Activated T-helper 1 cell treated with anti-CD3 and anti-CD28 coated beads, Interleukin-12 subunit alpha, Interleukin-12 subunit beta, Interleukin-2, Interleukin-4 antibody, amounts not matched to agents 30 ng/mL and 10 ng/mL and 1 ng/mL, durations not matched to agents 14 hours and 24 hours and 36 hours (primary cell): ENCODE measurements around the gene STK26. TPM values are rescaled to one million over a fixed set of nuclear protein-coding genes. Genes with fewer than 3 reads are reported as not detected.
"Not testable (repeated sequence)": the region's sequence is repeated elsewhere in the genome, so short reads cannot be mapped to it uniquely, and the experiment has no call there.

Source experiments
- DNase-seq: peaks from one replicate; pipeline ENCODE4 v3.0.0; 2021; ENCODE audit warnings: low spot score
- H3K27ac Mint-ChIP-seq: one replicate; pipeline ENCODE4 v1.8.0; 2021; ENCODE audit warnings: mild to moderate bottlenecking, mixed read lengths
- H3K27me3 Mint-ChIP-seq: one replicate; pipeline ENCODE4 v1.8.0; 2022; ENCODE audit warnings: mild to moderate bottlenecking, moderate library complexity, mixed read lengths; ENCODE audit not compliant: insufficient read depth
- H3K36me3 Mint-ChIP-seq: one replicate; pipeline ENCODE4 v1.8.0; 2021; ENCODE audit warnings: low read depth, mixed read lengths
- H3K4me1 Mint-ChIP-seq: one replicate; pipeline ENCODE4 v1.8.0; 2021; ENCODE audit warnings: low read depth, mixed read lengths
- H3K4me3 Mint-ChIP-seq: one replicate; pipeline ENCODE4 v1.8.0; 2021; ENCODE audit warnings: mild to moderate bottlenecking, moderate library complexity, mixed read lengths
- H3K9me3 Mint-ChIP-seq: one replicate; pipeline ENCODE4 v1.8.0; 2021; ENCODE audit warnings: mixed read lengths
- intact Hi-C: fragments of 100-400 bp; cut with micrococcal nuclease; formaldehyde crosslinking; loops from one replicate; pipeline ENCODE4 v1.15.1; 2024
- total RNA-seq: library from RNA; stranded (reverse); gene quantifications from 2 replicates; pipeline ENCODE4 v1.2.3, GENCODE V29; 2022

Gene STK26
- total RNA-seq, 1 donor from 2014 or later = 57.1 TPM

DNA sequence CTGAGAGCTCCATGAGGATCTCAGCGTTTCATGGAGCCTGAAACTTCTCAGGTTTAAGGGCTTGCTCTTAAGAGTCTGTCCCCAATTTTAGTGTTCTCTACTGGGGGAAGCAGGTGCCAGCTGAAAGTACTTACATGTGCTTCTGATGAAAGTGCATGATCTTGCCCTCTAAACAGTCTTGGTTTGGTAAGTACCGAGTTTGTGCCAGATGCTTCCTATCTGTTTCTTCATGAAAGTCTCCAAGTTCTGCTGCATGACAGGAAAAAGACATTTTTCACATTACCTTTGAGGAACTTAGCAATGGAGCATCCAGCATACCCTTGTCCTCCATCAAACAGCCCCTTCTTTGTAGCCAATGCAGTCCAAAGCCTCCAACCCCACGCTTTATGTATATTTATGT, 62.7 kb downstream of the STK26 start:
- H3K4me3 Mint-ChIP-seq = no peak overlapping the region
- intact Hi-C loops = no loop called here

DNA sequence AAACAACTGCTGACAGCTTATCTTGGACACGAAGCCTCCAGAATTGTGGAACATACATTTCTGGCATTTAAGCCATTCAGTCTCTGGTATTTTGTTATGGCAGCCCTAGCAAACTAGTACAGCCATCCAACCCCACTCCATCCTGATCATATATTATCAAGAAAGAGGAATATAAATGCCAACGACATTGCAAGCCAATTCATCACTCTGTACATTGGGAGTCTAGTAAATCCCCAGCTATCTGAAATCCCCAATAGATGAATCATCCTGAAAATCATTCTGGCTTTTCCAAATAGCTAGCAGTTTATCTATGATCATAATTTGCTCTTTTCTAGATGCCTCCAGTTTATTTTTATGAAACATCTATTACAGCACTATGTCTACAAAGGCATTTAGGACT, 63.6 kb downstream of the STK26 start:
- H3K4me1 Mint-ChIP-seq = peaks cover 11% of the 10 kb centered on the region
- H3K27me3 Mint-ChIP-seq = no peaks in the 10 kb centered on the region
- intact Hi-C loops = no loop called here
- no peak overlapping the region for H3K27ac Mint-ChIP-seq
- no peak for DNase-seq
- H3K36me3 Mint-ChIP-seq = no peaks in the 10 kb centered on the region
- no peaks in the 10 kb centered on the region for H3K9me3 Mint-ChIP-seq
- no peak overlapping the region for H3K4me3 Mint-ChIP-seq

More for the DNA sequence above, 62.7 kb downstream of the STK26 start:
- Mint-ChIP-seq H3K4me1 (peaks cover 6% of the 10 kb centered on the region), H3K9me3 (no peaks in the 10 kb centered on the region), H3K36me3 (no peaks in the 10 kb centered on the region), H3K27ac (no peak overlapping the region), H3K27me3 (no peaks in the 10 kb centered on the region)
- DNase-seq = no peak

DNA sequence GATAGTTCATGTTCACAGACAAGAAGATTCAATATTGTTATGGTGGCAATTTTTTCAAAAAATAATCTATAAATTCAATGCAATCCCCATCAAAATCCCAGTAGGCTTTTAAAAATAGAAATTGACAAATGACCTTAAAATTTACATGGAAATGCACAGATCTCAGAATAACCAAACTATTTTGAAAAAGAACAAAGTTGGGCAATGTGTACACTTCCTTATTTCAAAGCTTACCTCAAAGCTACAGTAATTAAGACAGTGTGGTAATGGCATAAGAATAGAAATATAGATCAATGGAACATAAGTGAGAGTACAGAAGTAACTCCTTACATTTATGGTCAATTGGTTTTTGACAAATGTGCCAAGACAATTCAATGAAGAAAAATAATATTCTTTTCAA, 65.8 kb downstream of the STK26 start:
- H3K27ac Mint-ChIP-seq = no peak overlapping the region
- no peak overlapping the region for H3K4me3 Mint-ChIP-seq
- intact Hi-C loops = no loop called here
- no peaks in the 10 kb centered on the region for H3K9me3 Mint-ChIP-seq
- peaks cover 11% of the 10 kb centered on the region for H3K4me1 Mint-ChIP-seq
- H3K27me3 Mint-ChIP-seq = no peaks in the 10 kb centered on the region
- H3K36me3 Mint-ChIP-seq = no peaks in the 10 kb centered on the region
- DNase-seq = no peak

DNA sequence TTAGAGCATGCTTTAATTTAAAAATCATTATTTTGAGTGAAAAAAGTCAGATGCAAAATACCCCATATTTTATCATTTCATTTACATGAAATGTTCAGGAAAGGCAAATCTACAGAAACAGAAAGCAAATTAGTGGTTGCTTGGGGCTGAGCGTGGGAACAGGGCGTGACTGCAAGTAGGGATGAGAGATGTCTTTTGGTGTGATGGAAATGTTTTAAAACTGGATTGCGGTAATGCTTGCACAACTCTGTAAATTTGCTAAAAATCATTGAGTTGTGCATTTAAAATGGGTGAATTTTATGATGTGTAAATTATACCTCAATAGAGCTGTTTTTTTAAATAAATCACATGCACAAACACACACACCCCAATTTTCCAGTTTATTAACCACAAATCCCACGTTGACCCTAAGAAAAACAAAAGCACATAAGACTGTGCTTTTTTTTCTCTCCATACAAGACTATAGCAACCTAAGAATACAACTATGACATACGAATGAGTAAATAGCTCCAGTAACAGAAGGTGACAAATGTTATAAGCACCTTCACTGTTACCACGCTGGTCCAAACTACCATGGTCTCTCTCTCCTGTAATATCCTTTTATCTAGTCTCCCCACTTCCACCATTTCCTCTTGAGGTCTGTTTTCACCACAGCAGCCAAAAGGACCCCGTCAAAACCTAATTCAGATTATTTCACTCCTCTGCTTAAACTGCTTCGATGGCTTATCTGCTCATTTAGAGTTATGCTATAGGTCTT, 67.5 kb downstream of the STK26 start:
- intact Hi-C loops = loop anchor here (5.0 to 10.0 kb wide), 2 partner anchors 248 to 524 kb away; no protein-coding TSS in a partner anchor

DNA sequence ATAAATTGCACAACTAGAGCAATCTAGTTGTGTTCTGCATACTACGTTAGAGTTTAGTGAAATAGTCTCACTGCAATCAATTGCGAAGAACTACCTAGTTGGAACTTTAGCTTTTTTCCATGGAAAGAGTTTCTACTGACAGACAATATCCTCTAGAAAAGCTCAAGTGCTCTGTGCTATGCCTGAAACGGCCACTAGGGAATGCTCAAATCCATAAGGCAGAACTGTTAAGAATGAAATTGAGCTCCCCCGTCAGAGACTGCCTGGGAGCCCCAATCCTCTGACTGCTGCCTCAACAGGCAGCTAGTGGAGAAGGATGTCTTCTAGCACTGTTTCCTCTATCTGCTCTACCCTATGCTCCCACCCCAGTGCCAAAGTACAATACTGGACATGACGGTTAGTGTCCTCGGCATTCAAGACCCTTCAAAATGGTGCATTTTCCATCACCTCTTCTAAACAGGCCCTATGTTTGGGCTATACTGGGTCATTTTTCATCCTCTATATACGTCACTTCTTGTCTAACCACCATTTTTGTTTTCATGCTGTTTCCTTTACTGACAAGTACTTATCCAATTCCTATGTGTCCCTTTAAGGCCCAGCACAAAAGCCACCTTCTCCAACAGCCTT, 69.5 kb downstream of the STK26 start:
- peaks cover 11% of the 10 kb centered on the region for H3K4me1 Mint-ChIP-seq
- H3K36me3 Mint-ChIP-seq = no peaks in the 10 kb centered on the region
- H3K9me3 Mint-ChIP-seq = no peaks in the 10 kb centered on the region
- peak; percentile 0 for DNase-seq
- intact Hi-C loops = loop anchor here (1.0 to 10.0 kb wide), 3 partner anchors 127 to 522 kb away; partner anchors contain the start of gene RAP2C
- no peak overlapping the region for H3K27ac Mint-ChIP-seq
- H3K27me3 Mint-ChIP-seq = no peaks in the 10 kb centered on the region
- H3K4me3 Mint-ChIP-seq = no peak overlapping the region

More for the DNA sequence above, 67.5 kb downstream of the STK26 start:
- Mint-ChIP-seq H3K4me3 (no peak overlapping the region), H3K36me3 (no peaks in the 10 kb centered on the region), H3K4me1 (peaks cover 11% of the 10 kb centered on the region), H3K27ac (peak overlapping the region; percentile 29), H3K9me3 (no peaks in the 10 kb centered on the region), H3K27me3 (no peaks in the 10 kb centered on the region)
- DNase-seq = no peak

DNA sequence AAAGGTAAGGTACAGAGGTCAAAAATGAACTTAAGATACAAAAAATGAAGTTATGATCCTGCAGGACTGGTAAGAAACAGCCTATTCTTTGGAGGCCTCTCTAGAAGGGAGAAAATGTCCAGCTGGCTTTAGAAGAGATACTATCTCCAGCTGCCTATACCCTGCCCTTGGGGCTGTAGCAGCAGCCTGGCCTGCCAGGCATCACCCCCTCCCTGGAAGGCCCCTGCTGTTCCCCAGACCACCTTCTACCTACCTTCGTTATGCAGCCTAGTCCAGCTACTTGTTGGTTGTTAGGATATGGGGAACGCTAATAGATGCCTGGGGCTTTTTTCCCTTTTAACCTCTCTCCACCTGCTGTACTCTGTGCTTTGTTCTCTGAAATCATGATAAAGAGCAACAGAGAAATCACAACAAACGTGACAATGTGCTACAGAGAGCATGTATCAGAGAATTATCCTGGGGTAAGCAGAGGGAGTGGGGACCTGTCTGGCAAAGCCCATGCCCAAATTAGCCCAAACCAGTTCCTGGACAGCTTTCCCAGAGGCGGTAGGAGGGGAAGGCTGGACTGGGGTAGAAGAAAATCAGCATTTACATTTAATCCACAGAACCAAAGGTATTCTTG, 70.2 kb downstream of the STK26 start:
- no peak overlapping the region for H3K4me3 Mint-ChIP-seq
- no peak overlapping the region for H3K27ac Mint-ChIP-seq
- no peak for DNase-seq
- H3K36me3 Mint-ChIP-seq = no peaks in the 10 kb centered on the region
- peaks cover 1% of the 10 kb centered on the region for H3K27me3 Mint-ChIP-seq
- peaks cover 11% of the 10 kb centered on the region for H3K4me1 Mint-ChIP-seq
- H3K9me3 Mint-ChIP-seq = no peaks in the 10 kb centered on the region
- intact Hi-C loops = loop anchor here (5.0 to 10.0 kb wide), 2 partner anchors 251 to 521 kb away; no protein-coding TSS in a partner anchor

DNA sequence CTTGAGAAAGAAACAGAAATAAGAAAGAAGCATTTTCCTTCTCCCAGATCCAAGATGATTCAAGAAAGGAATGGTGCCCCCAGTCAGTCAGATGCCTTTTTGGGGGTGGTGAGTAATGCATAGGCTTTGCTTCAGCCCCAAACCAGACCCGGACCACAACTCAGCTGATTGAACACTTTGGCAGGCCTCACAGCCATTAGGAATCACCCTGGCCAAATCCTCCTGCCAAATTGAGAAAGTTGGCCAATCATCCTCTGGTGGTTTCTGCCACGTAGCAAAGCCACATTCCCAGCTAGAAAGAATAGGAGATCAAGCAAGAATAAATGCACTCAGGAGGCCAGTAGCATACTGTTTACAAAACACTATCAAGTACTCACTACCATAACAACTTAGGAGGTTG, 71.1 kb downstream of the STK26 start:
- intact Hi-C loops = loop anchor here (5.0 to 10.0 kb wide), 2 partner anchors 252 to 521 kb away; no protein-coding TSS in a partner anchor
- no peak overlapping the region for H3K27ac Mint-ChIP-seq
- H3K9me3 Mint-ChIP-seq = no peaks in the 10 kb centered on the region
- DNase-seq = no peak
- no peaks in the 10 kb centered on the region for H3K36me3 Mint-ChIP-seq
- peaks cover 11% of the 10 kb centered on the region for H3K4me1 Mint-ChIP-seq
- no peak overlapping the region for H3K4me3 Mint-ChIP-seq
- H3K27me3 Mint-ChIP-seq = peaks cover 3% of the 10 kb centered on the region

DNA sequence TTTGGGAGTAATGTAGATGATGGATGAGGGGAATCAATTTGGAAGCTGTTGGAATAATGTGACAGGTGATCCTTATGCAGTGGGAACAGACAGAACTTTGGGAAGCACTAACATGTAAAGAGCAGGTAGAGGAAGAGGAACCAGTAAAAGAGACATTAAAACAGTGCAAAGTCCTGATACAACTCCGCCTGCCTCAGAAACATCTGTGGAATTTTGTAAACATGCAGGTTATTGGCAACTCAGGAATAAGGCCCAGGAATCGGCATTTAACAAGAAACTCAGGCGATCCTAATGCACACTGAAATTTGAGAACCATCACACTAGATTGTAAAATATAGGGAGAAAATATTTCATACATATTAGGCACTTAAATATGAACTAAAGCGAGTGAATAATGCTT, 75.6 kb downstream of the STK26 start:
- H3K27ac Mint-ChIP-seq, DNase-seq, H3K4me1 Mint-ChIP-seq, H3K4me3 Mint-ChIP-seq, H3K9me3 Mint-ChIP-seq, H3K27me3 Mint-ChIP-seq, H3K36me3 Mint-ChIP-seq: not testable (repeated sequence)
- intact Hi-C loops = loop anchor here (10.0 kb wide), 1 partner anchor 516 kb away; no protein-coding TSS in a partner anchor

DNA sequence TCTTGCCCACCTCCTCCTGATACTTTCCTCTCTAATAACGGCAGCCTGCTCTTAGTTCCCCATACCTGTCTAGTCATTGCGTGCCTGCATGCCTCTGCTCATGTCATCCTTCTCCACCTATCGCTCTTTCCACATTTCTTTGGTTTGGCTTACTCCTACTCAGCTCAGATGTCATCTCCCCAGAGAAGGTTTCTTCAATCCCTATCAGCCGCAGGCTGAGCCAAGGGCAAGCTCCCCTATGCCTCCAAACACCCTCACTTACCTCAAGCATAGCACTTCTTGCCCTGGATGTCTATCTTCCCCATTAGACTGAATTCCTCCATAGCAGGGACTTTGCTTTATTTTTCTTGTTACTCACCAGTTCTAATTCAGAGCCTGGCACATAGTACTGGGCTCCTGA, 78.1 kb downstream of the STK26 start:
- Mint-ChIP-seq H3K36me3 (no peaks in the 10 kb centered on the region), H3K27ac (no peak overlapping the region), H3K9me3 (no peaks in the 10 kb centered on the region), H3K4me1 (no peaks in the 10 kb centered on the region), H3K4me3 (no peak overlapping the region), H3K27me3 (peaks cover 9% of the 10 kb centered on the region)
- intact Hi-C loops = no loop called here
- no peak for DNase-seq

DNA sequence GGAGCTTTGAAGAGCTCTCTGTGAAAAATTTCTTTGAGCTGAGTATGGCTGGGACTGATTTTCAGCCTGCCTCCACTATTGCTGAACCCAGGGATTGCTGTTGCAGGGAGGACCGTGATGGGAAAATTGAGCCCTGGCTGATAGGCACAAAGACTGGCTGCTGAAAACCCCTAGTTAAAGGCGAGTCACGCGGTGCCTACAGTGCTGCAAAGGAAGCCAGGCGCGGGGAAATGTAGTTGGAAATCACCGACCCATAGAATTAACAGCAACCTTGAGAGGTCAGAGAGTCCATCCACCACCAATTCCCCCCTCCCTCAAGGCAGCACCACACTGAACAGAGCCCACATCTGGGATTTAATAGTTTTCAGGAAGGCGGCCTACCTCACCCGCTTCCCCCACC, 78.7 kb downstream of the STK26 start:
- no peak overlapping the region for H3K4me3 Mint-ChIP-seq
- peaks cover 12% of the 10 kb centered on the region for H3K27me3 Mint-ChIP-seq
- H3K9me3 Mint-ChIP-seq = no peaks in the 10 kb centered on the region
- no peaks in the 10 kb centered on the region for H3K4me1 Mint-ChIP-seq
- DNase-seq = no peak
- no peak overlapping the region for H3K27ac Mint-ChIP-seq
- no peaks in the 10 kb centered on the region for H3K36me3 Mint-ChIP-seq
- intact Hi-C loops = no loop called here

DNA sequence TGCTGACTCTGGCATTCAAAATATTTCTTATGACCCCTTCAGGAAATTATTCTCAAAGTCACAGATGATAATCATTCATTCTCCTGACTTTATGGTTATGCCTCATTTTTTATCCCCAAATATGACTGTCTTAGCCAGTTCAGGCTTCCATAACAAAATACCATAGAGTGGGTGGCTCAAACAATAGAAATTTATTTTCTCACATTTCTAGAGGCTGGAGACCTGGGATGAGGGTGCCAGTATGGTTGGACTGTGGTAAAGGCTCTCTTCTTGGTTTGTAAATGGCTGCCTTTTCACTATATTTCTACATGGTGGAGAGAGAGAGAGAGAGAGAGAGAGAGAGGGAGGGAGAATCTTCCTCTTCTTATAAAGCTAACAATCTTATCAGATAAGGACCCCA, 84.2 kb downstream of the STK26 start:
- DNase-seq = no peak
- H3K27ac Mint-ChIP-seq = no peak overlapping the region
- H3K9me3 Mint-ChIP-seq = no peaks in the 10 kb centered on the region
- peaks cover 13% of the 10 kb centered on the region for H3K27me3 Mint-ChIP-seq
- H3K4me3 Mint-ChIP-seq = no peak overlapping the region
- no peaks in the 10 kb centered on the region for H3K4me1 Mint-ChIP-seq
- no peaks in the 10 kb centered on the region for H3K36me3 Mint-ChIP-seq
- intact Hi-C loops = no loop called here

DNA sequence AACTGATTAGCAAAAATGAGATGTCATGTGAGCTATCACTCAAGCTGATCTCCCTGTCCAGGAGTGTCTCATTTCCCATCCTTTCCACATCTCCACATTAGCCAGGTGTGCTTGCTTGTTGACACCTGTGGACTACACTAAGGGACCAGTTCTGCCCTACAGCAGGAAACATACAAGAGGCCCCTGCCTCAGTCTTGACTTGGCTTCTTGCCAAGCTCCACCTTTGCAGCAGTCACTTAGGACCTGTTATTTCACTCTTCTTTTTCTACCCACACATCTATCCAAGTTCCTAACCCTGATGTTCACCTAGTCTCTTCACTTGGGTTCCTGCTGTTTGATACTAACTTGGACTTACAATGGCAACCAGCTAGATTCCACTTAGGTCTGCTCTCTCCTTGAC, 91.5 kb downstream of the STK26 start:
- intact Hi-C loops = no loop called here
- H3K4me1 Mint-ChIP-seq = no peaks in the 10 kb centered on the region
- no peaks in the 10 kb centered on the region for H3K36me3 Mint-ChIP-seq
- no peak overlapping the region for H3K4me3 Mint-ChIP-seq
- H3K27me3 Mint-ChIP-seq = peaks cover 2% of the 10 kb centered on the region
- no peak for DNase-seq
- no peaks in the 10 kb centered on the region for H3K9me3 Mint-ChIP-seq
- H3K27ac Mint-ChIP-seq = no peak overlapping the region

DNA sequence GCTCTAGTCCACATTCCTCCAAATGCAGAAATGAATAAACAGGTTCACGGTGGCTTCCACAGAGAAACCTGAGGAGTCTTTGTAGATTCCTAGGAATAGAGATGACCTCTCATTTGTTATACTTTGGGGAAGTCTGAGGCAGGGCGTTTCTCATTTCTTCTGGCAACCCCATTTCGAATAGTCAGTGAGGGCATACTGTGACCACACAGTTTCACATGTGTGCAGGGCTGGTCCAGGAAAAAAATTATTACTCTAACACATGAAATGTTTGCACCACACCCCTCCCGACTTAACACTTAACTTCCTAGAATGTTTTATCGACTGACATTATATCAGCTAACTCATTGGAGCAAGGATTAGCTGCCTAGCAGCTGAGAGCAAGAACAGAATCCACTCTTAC, 92.7 kb downstream of the STK26 start:
- no peaks in the 10 kb centered on the region for H3K4me1 Mint-ChIP-seq
- H3K27me3 Mint-ChIP-seq = no peaks in the 10 kb centered on the region
- intact Hi-C loops = no loop called here
- no peaks in the 10 kb centered on the region for H3K36me3 Mint-ChIP-seq
- H3K4me3 Mint-ChIP-seq = no peak overlapping the region
- no peaks in the 10 kb centered on the region for H3K9me3 Mint-ChIP-seq
- DNase-seq = no peak
- no peak overlapping the region for H3K27ac Mint-ChIP-seq
